H9 (cell line): Measurements from ENCODE around the gene CCN5. TPM values are rescaled to one million over a fixed set of nuclear protein-coding genes. Genes with fewer than 3 reads are reported as not detected.

Source experiments
- DNase-seq: peaks from one replicate; pipeline ENCODE4 v3.0.0-alpha.2; 2017
- H2AFZ ChIP-seq: one replicate; pipeline ENCODE4 v1.6.1; 2013; ENCODE audit warnings: mild to moderate bottlenecking, low read length, control low read depth, moderate library complexity
- H2AK5ac ChIP-seq: 2 replicates; pipeline ENCODE4 v1.6.1; 2013; ENCODE audit warnings: low read length, control low read depth, mixed read lengths; ENCODE audit not compliant: insufficient read length
- H2BK120ac ChIP-seq: one replicate; pipeline ENCODE4 v1.6.1; 2013; ENCODE audit warnings: low read depth, mild to moderate bottlenecking, low read length, control low read depth, inconsistent platforms; ENCODE audit not compliant: poor library complexity, severe bottlenecking
- H2BK12ac ChIP-seq: 2 replicates; pipeline ENCODE4 v1.6.1; 2013; ENCODE audit warnings: low read length, control low read depth, mixed read lengths, low read depth; ENCODE audit not compliant: insufficient read length
- H2BK15ac ChIP-seq: 2 replicates; pipeline ENCODE4 v1.6.1; 2013; ENCODE audit warnings: low read depth, low read length, control low read depth
- H2BK20ac ChIP-seq: one replicate; pipeline ENCODE4 v1.6.1; 2013; ENCODE audit warnings: low read depth, mild to moderate bottlenecking, low read length, control low read depth, inconsistent platforms; ENCODE audit not compliant: poor library complexity, severe bottlenecking
- H2BK5ac ChIP-seq: 2 replicates; pipeline ENCODE4 v1.6.1; 2013; ENCODE audit warnings: low read length, control low read depth, mixed read lengths; ENCODE audit not compliant: insufficient read length
- H3K14ac ChIP-seq: 2 replicates; pipeline ENCODE4 v1.6.1; 2013; ENCODE audit warnings: low read length, control low read depth; ENCODE audit not compliant: insufficient read depth
- H3K18ac ChIP-seq: 2 replicates; pipeline ENCODE4 v1.6.1; 2013; ENCODE audit warnings: low read depth, mild to moderate bottlenecking, mixed read lengths, low read length, control low read depth; ENCODE audit not compliant: insufficient read length
- H3K23ac ChIP-seq: 2 replicates; pipeline ENCODE4 v1.6.1; 2013; ENCODE audit warnings: low read length, control low read depth, mixed read lengths, low read depth; ENCODE audit not compliant: insufficient read length
- H3K23me2 ChIP-seq: 2 replicates; pipeline ENCODE4 v1.6.1; 2013; ENCODE audit warnings: low read depth, mild to moderate bottlenecking, mixed read lengths, low read length, control low read depth; ENCODE audit not compliant: insufficient read length, poor library complexity, severe bottlenecking
- H3K27ac ChIP-seq: 2 replicates; pipeline ENCODE4 v1.5.1; 2013; ENCODE audit warnings: low read length, control low read depth, mixed read lengths, low read depth; ENCODE audit not compliant: insufficient read length
- H3K27me3 ChIP-seq: 2 replicates; pipeline ENCODE4 v1.6.1; 2013; ENCODE audit warnings: low read length, control low read depth, inconsistent platforms; ENCODE audit not compliant: insufficient read depth
- H3K4ac ChIP-seq: 2 replicates; pipeline ENCODE4 v1.6.1; 2013; ENCODE audit warnings: low read depth, mild to moderate bottlenecking, control low read depth, inconsistent platforms, low read length, moderate library complexity
- H3K4me1 ChIP-seq: 2 replicates; pipeline ENCODE4 v1.6.1; 2013; ENCODE audit warnings: low read length, control low read depth, inconsistent platforms; ENCODE audit not compliant: insufficient read depth
- H3K4me2 ChIP-seq: 2 replicates; pipeline ENCODE4 v1.6.1; 2013; ENCODE audit warnings: low read length, control low read depth, mixed read lengths; ENCODE audit not compliant: insufficient read length, insufficient read depth
- H3K56ac ChIP-seq: 2 replicates; pipeline ENCODE4 v1.6.1; 2013; ENCODE audit warnings: low read depth, mild to moderate bottlenecking, mixed read lengths, low read length, control low read depth; ENCODE audit not compliant: insufficient read length
- H3K79me1 ChIP-seq: 2 replicates; pipeline ENCODE4 v1.6.1; 2013; ENCODE audit warnings: low read depth, mild to moderate bottlenecking, moderate library complexity, low read length, control low read depth, inconsistent platforms; ENCODE audit not compliant: insufficient read depth, poor library complexity, severe bottlenecking
- H3K79me2 ChIP-seq: 2 replicates; pipeline ENCODE4 v1.6.1; 2013; ENCODE audit warnings: low read length, control low read depth, inconsistent platforms; ENCODE audit not compliant: insufficient read depth
- H3K9ac ChIP-seq: 2 replicates; pipeline ENCODE4 v1.6.1; 2013; ENCODE audit warnings: low read length, control low read depth, mixed read lengths; ENCODE audit not compliant: insufficient read length; ENCODE audit errors: extremely low read depth
- H3K9me3 ChIP-seq: one replicate; pipeline ENCODE4 v1.6.1; 2013; ENCODE audit warnings: low read depth, low read length, inconsistent platforms; ENCODE audit not compliant: control insufficient read depth
- H3T11ph ChIP-seq: one replicate; pipeline ENCODE4 v1.6.1; 2013; ENCODE audit warnings: mild to moderate bottlenecking, low read length, control low read depth, inconsistent platforms
- H4K20me1 ChIP-seq: one replicate; pipeline ENCODE4 v1.6.1; 2013; ENCODE audit not compliant: control insufficient read depth, insufficient read length, insufficient read depth
- H4K5ac ChIP-seq: 2 replicates; pipeline ENCODE4 v1.6.1; 2013; ENCODE audit warnings: low read depth, mild to moderate bottlenecking, mixed read lengths, low read length, control low read depth; ENCODE audit not compliant: insufficient read length
- H4K8ac ChIP-seq: replicated peaks from 2 replicates; pipeline ENCODE4 v1.6.1; 2013; ENCODE audit warnings: low read length, control low read depth, mixed read lengths, low read depth; ENCODE audit not compliant: insufficient read length
- H4K91ac ChIP-seq: 2 replicates; pipeline ENCODE4 v1.6.1; 2013; ENCODE audit warnings: low read depth, mild to moderate bottlenecking, moderate library complexity, mixed read lengths, low read length, control low read depth; ENCODE audit not compliant: insufficient read length
- H3K27ac Mint-ChIP-seq, 3 experiments: 2 replicates in 2 of 3; 3 replicates in 1 of 3; pipeline ENCODE4 v1.8.0; 2020 to 2021; ENCODE audit warnings: mixed read lengths in 3 of 3, mild to moderate bottlenecking in 1 of 3, moderate library complexity in 1 of 3
- H3K27me3 Mint-ChIP-seq: 2 replicates; pipeline ENCODE4 v1.8.0; 2021; ENCODE audit warnings: low read depth, mild to moderate bottlenecking, moderate library complexity, mixed read lengths
- H3K36me3 Mint-ChIP-seq, 3 experiments: 2 replicates in 2 of 3; 3 replicates in 1 of 3; pipeline ENCODE4 v1.8.0; 2020 to 2021; ENCODE audit warnings: low read depth in 3 of 3, mixed read lengths in 3 of 3; ENCODE audit not compliant: insufficient read depth in 1 of 3
- H3K4me1 Mint-ChIP-seq, 2 experiments: 2 replicates each; pipeline ENCODE4 v1.8.0; 2020; ENCODE audit warnings: mixed read lengths in 2 of 2
- H3K4me3 Mint-ChIP-seq, 2 experiments: 2 replicates in 1 of 2; 3 replicates in 1 of 2; pipeline ENCODE4 v1.8.0; 2020 to 2021; ENCODE audit warnings: mild to moderate bottlenecking in 2 of 2, mixed read lengths in 2 of 2, moderate library complexity in 1 of 2
- H3K9me3 Mint-ChIP-seq, 2 experiments: 2 replicates in 1 of 2; 3 replicates in 1 of 2; pipeline ENCODE4 v1.8.0; 2020; ENCODE audit warnings: mild to moderate bottlenecking in 2 of 2, mixed read lengths in 2 of 2, moderate library complexity in 1 of 2
- WGBS: extraction: QIAGEN DNeasy Blood & Tissue Kit; methylation state at CpG from one replicate; pipeline ENCODE4 v1.1.7; 2013; ENCODE audit warnings: missing lambda C conversion rate, low lambda C conversion rate, mixed read lengths; ENCODE audit not compliant: insufficient read length; ENCODE audit errors: extremely low coverage; 5-methylcytosine and 5-hydroxymethylcytosine counted together
- total RNA-seq: library from RNA; stranded (reverse); gene quantifications from 2 replicates; pipeline ENCODE4 v1.2.1, GENCODE V29; 2021
- TF ChIP-seq, protein P1 (sequence below): fragments of 200-600 bp; sonication (generic); conservative IDR thresholded peaks from 3 replicates; pipeline ENCODE4 v1.8.0; 2021; ENCODE audit warnings: antibody characterized with exemption, mild to moderate bottlenecking

Gene CCN5
- total RNA-seq, 1 experiment from 2014 or later = not detected

DNA sequence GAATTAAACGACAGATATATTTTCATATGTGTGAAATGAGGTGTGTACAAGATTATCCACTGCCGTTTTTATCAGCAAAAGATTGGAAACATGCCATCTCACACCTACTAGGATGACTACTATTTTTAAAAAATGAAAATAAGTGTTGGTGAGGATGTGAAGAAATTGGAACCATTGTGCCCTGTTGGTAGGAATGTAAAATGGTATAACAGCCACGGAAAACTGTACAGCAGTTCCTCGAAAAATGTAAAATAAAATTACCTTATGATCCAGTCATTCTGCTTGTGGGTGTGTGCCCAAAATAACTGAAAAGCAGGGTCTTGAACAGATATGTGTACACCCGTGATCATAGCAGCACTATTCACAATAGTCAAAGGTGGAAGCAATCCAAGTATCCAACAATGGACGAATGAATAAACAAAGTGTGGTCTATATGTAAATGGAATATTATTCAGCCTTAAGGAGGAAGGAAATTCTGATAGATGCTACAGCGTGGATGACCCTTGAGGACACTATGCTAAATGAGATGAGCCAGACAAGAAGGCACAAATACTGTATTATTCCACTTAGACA is 27.0 kb upstream of the CCN5 start:
- H3K4me1 ChIP-seq = no peaks in the 10 kb centered on the region; the same call in 1 of the 2 replicates
- H2BK15ac ChIP-seq = no peak overlapping the region
- H3K79me1 ChIP-seq = no peaks in the 10 kb centered on the region
- no peak overlapping the region for H2BK12ac ChIP-seq
- H3K18ac ChIP-seq = no peak overlapping the region
- TF ChIP-seq, protein P1, sequence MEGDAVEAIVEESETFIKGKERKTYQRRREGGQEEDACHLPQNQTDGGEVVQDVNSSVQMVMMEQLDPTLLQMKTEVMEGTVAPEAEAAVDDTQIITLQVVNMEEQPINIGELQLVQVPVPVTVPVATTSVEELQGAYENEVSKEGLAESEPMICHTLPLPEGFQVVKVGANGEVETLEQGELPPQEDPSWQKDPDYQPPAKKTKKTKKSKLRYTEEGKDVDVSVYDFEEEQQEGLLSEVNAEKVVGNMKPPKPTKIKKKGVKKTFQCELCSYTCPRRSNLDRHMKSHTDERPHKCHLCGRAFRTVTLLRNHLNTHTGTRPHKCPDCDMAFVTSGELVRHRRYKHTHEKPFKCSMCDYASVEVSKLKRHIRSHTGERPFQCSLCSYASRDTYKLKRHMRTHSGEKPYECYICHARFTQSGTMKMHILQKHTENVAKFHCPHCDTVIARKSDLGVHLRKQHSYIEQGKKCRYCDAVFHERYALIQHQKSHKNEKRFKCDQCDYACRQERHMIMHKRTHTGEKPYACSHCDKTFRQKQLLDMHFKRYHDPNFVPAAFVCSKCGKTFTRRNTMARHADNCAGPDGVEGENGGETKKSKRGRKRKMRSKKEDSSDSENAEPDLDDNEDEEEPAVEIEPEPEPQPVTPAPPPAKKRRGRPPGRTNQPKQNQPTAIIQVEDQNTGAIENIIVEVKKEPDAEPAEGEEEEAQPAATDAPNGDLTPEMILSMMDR = no peak
- H2AFZ ChIP-seq = no peak overlapping the region
- no peak overlapping the region for H2BK120ac ChIP-seq
- WGBS = no CpG with 5 or more reads among the region's 7 CpGs
- Mint-ChIP-seq H3K9me3 (peaks cover 3 to 11% of the 10 kb centered on the region in 2 experiments; a peak in 2 of 5 replicates), H3K27ac (no peak overlapping the region), H3K4me3 (no peak overlapping the region), H3K36me3 (peaks cover 0 to 7% (median 2%) of the 10 kb centered on the region in 3 experiments; a peak in 3 of 7 replicates), H3K4me1 (peaks cover 20 to 21% of the 10 kb centered on the region in 2 experiments), H3K27me3 (peaks cover 9% of the 10 kb centered on the region)
- no peak overlapping the region for H3K4ac ChIP-seq
- no peak overlapping the region for H4K91ac ChIP-seq
- no peaks in the 10 kb centered on the region for H3K27me3 ChIP-seq
- no peak overlapping the region for H3K4me2 ChIP-seq
- no peak overlapping the region for H3K14ac ChIP-seq
- no peak overlapping the region for H2AK5ac ChIP-seq
- H2BK5ac ChIP-seq = no peak overlapping the region
- H3K9ac ChIP-seq = no peak overlapping the region
- no peak overlapping the region for H4K8ac ChIP-seq
- H3K27ac ChIP-seq = no peak overlapping the region
- no peaks in the 10 kb centered on the region for H4K20me1 ChIP-seq
- no peaks in the 10 kb centered on the region for H3K79me2 ChIP-seq
- no peak overlapping the region for H2BK20ac ChIP-seq
- no peak overlapping the region for H3K23ac ChIP-seq
- H3K9me3 ChIP-seq = no peaks in the 10 kb centered on the region
- no peak overlapping the region for H3T11ph ChIP-seq
- no peak for DNase-seq
- no peaks in the 10 kb centered on the region for H3K23me2 ChIP-seq
- no peak overlapping the region for H4K5ac ChIP-seq
- H3K56ac ChIP-seq = no peak overlapping the region
